Limb (tissue), 2 donors: Measurements from ENCODE around the gene MIPOL1.
"Not testable (repeated sequence)": the region's sequence is repeated elsewhere in the genome, so short reads cannot be mapped to it uniquely, and the experiment has no call there.

Experiments
- DNase-seq, 2 donors: peaks; one replicate each; pipeline ENCODE4 v3.0.0-alpha.2; 2016; ENCODE audit errors: extremely low spot score in 2 of 2

Gene MIPOL1

GRCh38 chr14:37279818-37280217 lies 82.1 kb downstream of the MIPOL1 start:
- no peak for DNase-seq

DNA sequence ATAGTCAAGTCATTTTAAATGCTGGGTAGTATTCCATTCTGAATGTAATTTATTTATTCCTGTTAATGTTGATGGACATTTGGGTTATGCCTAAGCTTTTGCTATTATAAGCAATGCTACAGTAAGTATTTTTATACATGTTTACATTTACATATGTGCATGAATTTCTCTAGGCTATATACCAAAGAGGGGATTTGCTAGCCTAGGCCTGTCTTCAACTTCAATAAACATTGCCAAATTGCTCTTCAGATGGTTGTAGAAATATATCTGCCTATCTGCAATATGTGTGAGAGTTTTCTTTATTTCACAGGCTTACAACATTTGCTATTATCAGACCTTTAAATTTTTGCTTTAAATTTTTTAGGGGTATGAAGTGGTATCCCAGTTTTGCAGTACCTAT lies 87.0 kb downstream of the MIPOL1 start:
- DNase-seq = no peak

- DNase-seq = no peak
These were observed 87.5 kb downstream of the MIPOL1 start for GRCh38 chr14:37285220-37285619.

- DNase-seq = no peak
These were observed 92.0 kb downstream of the MIPOL1 start for GRCh38 chr14:37289688-37290087.

DNA sequence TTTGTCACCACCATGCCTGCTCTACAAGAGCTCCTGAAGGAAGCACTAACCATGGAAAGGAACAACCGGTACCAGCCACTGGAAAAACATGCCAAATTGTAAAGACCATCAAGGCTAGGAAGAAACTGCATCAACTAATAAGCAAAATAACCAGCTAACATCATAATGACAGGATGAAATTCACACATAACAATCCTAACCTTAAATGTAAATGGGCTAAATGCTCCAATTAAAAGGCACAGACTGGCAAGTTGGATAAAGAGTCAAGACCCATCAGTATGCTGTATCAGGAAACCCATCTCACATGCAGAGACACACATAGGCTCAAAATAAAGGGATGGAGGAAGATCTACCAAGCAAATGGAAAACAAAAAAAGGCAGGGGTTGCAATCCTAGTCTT lies 97.5 kb downstream of the MIPOL1 start:
- not testable (repeated sequence) for DNase-seq

- DNase-seq = no peak
These were observed 113.5 kb downstream of the MIPOL1 start for GRCh38 chr14:37311252-37311651.

- no peak for DNase-seq
These were observed 121.2 kb downstream of the MIPOL1 start for GRCh38 chr14:37318938-37319337.

DNA sequence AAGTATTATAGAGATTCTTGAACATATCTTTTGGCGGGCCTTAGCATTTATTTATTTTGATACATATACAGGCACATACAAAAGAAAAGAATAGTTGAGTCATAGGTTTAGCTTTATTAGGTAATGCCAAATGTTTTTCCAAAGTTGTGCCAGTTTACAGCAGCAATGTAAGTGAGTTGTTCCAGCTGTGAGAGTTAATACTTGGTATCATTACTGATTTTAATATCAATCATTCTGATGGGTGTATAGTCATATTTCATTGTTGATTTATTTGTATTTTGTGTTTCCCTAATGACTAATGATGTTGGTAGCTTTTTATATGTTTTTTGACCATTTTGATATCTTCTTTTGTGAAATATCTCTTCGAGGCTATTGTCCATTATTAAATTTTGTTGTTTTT lies 122.4 kb downstream of the MIPOL1 start:
- DNase-seq = no peak

DNA sequence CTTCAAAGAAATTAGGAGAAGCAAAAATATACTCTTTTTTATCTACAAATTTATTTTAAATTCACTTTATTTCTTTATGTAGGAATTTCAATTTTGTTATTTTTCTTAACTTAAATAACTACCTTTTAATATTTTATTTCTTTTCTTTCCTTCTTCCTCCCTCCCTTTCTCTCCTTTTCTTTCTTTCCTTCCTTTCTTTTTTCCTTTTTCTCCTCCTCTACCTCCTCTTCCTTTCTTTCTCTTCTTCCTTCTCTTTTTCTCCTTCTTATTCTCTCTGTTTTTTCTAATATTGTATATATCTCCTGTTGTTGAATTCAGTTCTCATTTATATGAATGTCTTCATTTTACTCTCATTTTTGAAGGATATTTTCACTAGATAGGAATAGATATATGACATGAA lies 127.6 kb downstream of the MIPOL1 start:
- DNase-seq = no peak

DNA sequence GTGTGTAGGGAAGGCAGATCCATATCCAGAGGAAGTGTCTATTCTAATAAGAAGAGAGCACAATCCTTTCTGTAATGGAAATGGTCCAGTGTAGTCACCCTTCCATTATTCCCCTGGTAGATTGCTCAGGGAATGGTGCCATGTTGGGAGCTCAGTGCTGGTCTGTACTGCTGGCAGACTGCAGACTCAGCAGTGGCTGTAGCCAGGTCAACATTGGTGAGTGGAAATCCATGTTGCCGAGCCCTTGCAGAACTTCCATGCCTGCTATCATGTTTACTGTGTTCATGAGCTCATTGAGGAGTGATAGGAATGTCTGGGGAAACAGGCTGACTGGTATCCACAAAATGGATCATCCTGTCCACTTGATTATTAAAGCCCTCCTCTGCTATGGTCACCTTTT lies 128.7 kb downstream of the MIPOL1 start:
- DNase-seq = no peak

- not testable (repeated sequence) for DNase-seq
These were observed 130.2 kb downstream of the MIPOL1 start for GRCh38 chr14:37327933-37328332.

- no peak for DNase-seq
These were observed 130.9 kb downstream of the MIPOL1 start for GRCh38 chr14:37328673-37329072.

DNA sequence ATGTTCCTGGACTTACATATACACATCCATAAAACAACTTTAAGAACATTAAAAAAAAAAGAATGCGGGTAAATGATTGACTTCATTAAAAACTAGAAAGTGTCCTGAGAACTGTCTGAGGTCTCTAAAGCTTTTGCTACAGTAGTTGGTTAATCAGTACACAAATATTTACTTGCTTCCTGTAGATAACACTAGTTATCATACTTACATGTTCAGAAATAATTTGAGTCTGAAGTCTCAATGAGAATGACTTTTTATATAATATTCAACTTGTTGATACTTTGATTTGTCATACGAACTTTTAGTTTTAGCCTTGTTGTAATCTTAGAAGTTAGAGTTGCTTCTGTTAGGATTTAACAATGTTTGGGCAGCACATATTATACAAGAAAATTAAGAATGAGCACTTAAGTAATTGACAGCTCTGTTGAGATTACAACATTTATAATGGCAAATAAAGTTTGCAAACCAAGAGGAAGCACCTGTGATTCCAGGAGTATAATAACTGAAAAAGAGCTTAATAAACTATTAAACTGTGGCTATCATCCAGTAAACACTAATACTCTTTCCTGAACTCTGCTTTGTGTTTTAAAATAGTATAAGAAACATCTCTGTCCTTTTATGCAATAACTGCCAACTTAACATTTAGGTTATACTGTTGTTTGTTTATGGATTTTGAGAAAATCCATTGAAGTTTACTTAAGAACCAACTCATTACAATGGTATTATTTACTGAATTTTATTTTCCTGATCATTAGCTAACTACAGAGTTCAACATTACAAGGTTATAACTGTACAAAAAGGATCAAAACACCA lies 131.7 kb downstream of the MIPOL1 start:
- no peak for DNase-seq

- DNase-seq = no peak
These were observed 133.2 kb downstream of the MIPOL1 start for GRCh38 chr14:37330910-37331309.

DNA sequence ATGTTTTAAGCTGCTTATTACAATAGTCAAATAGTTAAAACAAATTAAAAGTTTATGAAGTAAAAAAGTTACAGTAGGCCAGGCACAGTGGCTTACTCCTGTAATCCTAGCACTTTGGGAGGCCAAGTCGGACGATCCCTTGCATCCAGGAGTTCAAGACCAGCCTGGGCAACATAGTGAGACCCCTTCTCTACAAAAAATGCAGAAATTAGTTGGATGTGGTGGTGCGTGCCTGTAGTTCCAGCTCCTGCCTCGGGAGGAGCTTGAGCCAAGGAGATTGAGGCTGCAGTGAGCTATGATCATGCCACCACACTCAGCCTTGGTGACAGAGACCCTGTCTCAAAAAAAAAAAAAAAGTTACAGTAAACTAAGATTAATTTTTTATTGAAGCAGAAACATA lies 142.6 kb downstream of the MIPOL1 start:
- no peak for DNase-seq

DNA sequence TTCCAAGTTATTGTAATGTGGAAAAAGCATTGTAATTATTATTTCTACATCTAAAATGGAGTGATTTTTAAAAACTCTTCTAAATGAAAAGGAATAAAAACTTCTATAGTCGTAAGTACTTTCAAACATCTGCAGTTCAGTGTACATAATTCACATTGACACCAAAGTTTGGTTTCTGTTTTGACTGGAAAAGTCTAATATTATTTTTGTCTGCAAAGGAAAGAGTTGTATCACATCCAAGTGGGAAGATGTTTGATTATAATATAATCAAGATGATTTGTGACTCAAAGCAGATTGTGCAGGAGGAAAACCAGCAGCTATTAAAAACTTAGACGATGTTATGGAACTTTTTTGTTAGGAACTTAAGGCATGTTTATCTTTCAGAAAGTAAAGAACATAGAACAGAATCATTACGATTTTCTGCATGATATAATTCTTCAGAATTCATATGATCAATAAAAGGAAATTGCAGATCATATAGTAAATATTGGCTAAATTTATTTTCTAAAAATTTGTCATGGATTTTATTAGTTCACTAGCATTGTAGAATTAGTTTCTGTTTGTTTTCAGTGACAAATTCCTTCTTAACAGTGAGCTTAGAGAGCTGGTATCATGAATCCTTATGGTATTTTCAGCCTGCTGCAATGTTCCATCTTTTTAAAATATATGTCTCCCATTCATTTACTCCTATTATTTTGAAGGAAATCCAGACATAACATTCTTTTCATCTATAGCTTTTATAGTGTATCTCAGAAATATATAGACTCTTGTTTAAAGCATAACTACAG lies 145.8 kb downstream of the MIPOL1 start:
- DNase-seq = no peak

- DNase-seq = no peak
These were observed 165.9 kb downstream of the MIPOL1 start for GRCh38 chr14:37363661-37364060.

- no peak for DNase-seq
These were observed 171.7 kb downstream of the MIPOL1 start for GRCh38 chr14:37369425-37369824.

DNA sequence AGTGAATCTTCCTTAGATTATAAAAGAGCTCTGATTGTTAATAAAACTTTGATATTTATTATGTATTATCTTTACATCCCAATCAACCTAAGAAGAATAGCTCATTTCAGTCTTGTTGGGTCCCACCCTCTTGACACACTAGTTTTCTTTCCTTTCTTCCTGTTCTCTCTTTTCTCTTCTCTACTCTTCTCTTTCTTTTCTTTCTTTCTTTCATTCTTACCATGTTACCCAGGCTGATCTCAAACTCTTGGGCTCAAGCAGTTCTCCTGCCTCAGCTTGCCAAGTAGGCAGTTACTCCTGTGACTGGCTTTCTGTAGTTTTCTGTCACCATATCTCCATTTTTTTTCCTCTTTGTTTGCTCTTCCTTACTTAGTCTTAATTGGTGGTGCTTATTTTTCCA lies 177.8 kb downstream of the MIPOL1 start:
- DNase-seq = no peak

DNA sequence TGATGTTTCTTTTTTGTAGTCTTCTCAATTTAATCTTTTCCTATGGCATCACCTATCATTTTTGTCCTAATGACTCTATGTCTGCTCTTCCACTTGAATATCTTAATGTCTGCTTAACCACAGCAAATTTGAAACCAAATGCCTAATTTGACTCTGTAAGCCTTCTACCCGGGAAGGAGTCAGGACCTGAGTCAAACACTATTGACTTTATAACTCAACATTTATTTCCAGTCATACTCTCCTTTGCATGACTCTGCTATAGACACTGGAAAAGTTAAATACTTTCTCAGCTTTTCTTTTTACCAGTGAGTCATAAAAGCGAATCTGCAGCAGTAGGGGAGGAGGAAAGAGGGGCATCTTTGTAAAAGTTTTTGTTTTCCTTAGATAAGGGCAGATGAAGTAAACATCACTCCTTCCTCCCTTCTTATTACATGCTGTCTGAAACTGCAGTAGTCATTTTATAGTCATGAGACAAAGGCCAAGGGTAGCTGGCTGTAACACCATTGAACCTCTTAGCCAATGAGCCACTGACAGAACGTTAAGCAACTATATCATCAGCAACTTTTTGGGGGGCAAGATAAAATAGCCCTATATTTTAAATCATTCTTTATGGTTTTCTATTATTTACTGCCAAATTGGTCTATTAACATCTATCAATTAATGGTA lies 179.3 kb downstream of the MIPOL1 start:
- no peak for DNase-seq

GRCh38 chr14:37384870-37385596 lies 187.3 kb downstream of the MIPOL1 start:
- no peak for DNase-seq
